Measurements from ENCODE around the gene IFT43. TPM values are rescaled to one million over a fixed set of nuclear protein-coding genes. Genes with fewer than 3 reads are reported as not detected.

IFT43 gene
- total and polyA plus RNA-seq, 12 donors = 20.9 to 101 (median 30.2) TPM

GRCh38 chr14:76104802-76105355 is 119.3 kb downstream of the IFT43 start:
- Histone ChIP-seq H3K36me3 (replicated peaks in 1 of 2) (no peaks in the 10 kb centered on the region), H3K9me3 (replicated peaks in 1 of 3) (no peaks in the 10 kb centered on the region), H3K4me3 (no peak overlapping the region), H3K27ac (no peak overlapping the region), H3K27me3 (no peaks in the 10 kb centered on the region), H3K4me1 (replicated peaks in 1 of 2) (no peaks in the 10 kb centered on the region)
- no peak for DNase-seq
- 73 to 84% (median 78%) methylated on average over 5 to 8 of the region's 8 CpGs for WGBS, 4 donors
- TF ChIP-seq POLR2A (IDR thresholded peaks at IDR 0.05) (no peak), CTCF (IDR thresholded peaks at IDR 0.05) (no peak)
- intact Hi-C loops (cut with DNase I) = no loop called here

GRCh38 chr14:76106188-76106587 is 120.6 kb downstream of the IFT43 start:
- Histone ChIP-seq H3K27me3 (no peaks in the 10 kb centered on the region), H3K9me3 (replicated peaks in 1 of 3) (no peaks in the 10 kb centered on the region), H3K4me1 (replicated peaks in 1 of 2) (no peaks in the 10 kb centered on the region), H3K27ac (no peak overlapping the region), H3K36me3 (replicated peaks in 1 of 2) (no peaks in the 10 kb centered on the region), H3K4me3 (no peak overlapping the region)
- TF ChIP-seq CTCF (IDR thresholded peaks at IDR 0.05) = no peak
- no peak for TF ChIP-seq POLR2A (IDR thresholded peaks at IDR 0.05)
- WGBS, 4 donors = 73 to 91% (median 82%) methylated on average over 2 of the region's 2 CpGs
- no peak for DNase-seq
- intact Hi-C loops (cut with DNase I) = no loop called here

- no peaks in the 10 kb centered on the region for H3K9me3 ChIP-seq (replicated peaks in 1 of 3)
- WGBS, 4 donors = 74 to 80% (median 78%) methylated on average over 14 of the region's 14 CpGs
- H3K36me3 ChIP-seq (replicated peaks in 1 of 2) = no peaks in the 10 kb centered on the region
- TF ChIP-seq POLR2A (IDR thresholded peaks at IDR 0.05) (no peak), CTCF (IDR thresholded peaks at IDR 0.05) (no peak)
- H3K4me3 ChIP-seq = no peak overlapping the region
- peaks cover 3% of the 10 kb centered on the region for H3K27me3 ChIP-seq
- H3K27ac ChIP-seq = no peak overlapping the region
- intact Hi-C loops (cut with DNase I) = no loop called here
- H3K4me1 ChIP-seq (replicated peaks in 1 of 2) = no peaks in the 10 kb centered on the region
- DNase-seq = no peak
Measured at GRCh38 chr14:76109087-76109880, 123.7 kb downstream of the IFT43 start.

GRCh38 chr14:76112889-76113624 is 127.5 kb downstream of the IFT43 start:
- no peaks in the 10 kb centered on the region for H3K36me3 ChIP-seq (replicated peaks in 1 of 2)
- no peaks in the 10 kb centered on the region for H3K9me3 ChIP-seq (replicated peaks in 1 of 3)
- H3K27ac ChIP-seq = no peak overlapping the region
- peaks cover 4% of the 10 kb centered on the region for H3K27me3 ChIP-seq
- no peak for DNase-seq
- TF ChIP-seq POLR2A (IDR thresholded peaks at IDR 0.05) (no peak), CTCF (IDR thresholded peaks at IDR 0.05) (no peak)
- intact Hi-C loops (cut with DNase I) = no loop called here
- WGBS, 4 donors = 55 to 62% (median 59%) methylated on average over 13 to 22 of the region's 22 CpGs
- no peak overlapping the region for H3K4me3 ChIP-seq
- H3K4me1 ChIP-seq (replicated peaks in 1 of 2) = no peaks in the 10 kb centered on the region
